Activated CD4-positive, CD25-positive, alpha-beta regulatory T cell treated with anti-CD3 and anti-CD28 coated beads, Interleukin-2, amount 50 U/mL, for 16 hours (primary cell): ENCODE measurements around the gene MCTP2.

Source experiments
- DNase-seq: peaks from one replicate; pipeline ENCODE4 v3.0.0-alpha.2; 2020; ENCODE audit warnings: low read depth, low spot score

MCTP2 gene, protein sequence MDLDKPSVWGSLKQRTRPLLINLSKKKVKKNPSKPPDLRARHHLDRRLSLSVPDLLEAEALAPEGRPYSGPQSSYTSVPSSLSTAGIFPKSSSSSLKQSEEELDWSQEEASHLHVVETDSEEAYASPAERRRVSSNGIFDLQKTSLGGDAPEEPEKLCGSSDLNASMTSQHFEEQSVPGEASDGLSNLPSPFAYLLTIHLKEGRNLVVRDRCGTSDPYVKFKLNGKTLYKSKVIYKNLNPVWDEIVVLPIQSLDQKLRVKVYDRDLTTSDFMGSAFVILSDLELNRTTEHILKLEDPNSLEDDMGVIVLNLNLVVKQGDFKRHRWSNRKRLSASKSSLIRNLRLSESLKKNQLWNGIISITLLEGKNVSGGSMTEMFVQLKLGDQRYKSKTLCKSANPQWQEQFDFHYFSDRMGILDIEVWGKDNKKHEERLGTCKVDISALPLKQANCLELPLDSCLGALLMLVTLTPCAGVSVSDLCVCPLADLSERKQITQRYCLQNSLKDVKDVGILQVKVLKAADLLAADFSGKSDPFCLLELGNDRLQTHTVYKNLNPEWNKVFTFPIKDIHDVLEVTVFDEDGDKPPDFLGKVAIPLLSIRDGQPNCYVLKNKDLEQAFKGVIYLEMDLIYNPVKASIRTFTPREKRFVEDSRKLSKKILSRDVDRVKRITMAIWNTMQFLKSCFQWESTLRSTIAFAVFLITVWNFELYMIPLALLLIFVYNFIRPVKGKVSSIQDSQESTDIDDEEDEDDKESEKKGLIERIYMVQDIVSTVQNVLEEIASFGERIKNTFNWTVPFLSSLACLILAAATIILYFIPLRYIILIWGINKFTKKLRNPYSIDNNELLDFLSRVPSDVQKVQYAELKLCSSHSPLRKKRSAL

GRCh38 chr15:94230883-94231722 lies at the start of gene MCTP2:
Gene MCTP2 (plus strand): TSS chr15:94231561. CDS start chr15:94298266, 66,705 bp downstream.
- DNase-seq: peak; percentile 42

- DNase-seq: no peak
Observed at GRCh38 chr15:94182883-94183282, 48.5 kb upstream of the MCTP2 start.

DNA sequence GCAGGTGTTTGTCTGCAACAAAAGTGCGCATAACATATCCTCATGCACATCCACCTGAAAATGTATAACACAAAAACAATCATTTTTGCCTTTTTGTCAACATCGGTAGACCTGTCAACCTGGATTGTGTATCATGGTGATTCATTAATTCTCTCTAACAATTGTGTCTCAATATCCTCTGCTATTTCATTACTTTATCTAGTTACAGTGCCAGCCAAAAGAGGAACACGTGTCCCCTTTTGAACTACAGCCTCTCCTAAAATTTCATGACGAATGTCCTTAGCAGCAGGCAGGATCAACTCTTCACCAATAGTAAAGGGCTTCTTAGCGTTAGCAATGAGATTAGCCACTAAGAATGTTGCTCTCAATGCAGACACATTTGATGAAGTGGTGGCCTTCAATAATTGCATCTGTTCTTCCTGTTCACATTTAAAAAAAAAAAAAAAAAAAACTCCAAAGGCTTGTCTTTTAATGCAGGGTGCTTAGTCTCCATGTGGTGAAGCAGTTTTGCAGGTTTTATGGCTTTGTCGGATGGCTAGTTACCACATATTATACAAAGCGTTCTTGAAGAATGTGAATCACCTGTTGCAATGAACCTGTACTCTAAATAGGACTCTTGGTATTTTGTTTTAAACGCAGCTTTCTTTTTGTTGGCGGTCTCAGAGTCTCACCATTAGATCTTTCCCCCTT lies 45.7 kb upstream of the MCTP2 start:
- no peak for DNase-seq

GRCh38 chr15:94186770-94187331 lies 44.5 kb upstream of the MCTP2 start:
- no peak for DNase-seq

- DNase-seq: no peak
Observed at GRCh38 chr15:94193906-94194305, 37.5 kb upstream of the MCTP2 start.

GRCh38 chr15:94196531-94196930 lies 34.8 kb upstream of the MCTP2 start:
- DNase-seq: no peak

DNA sequence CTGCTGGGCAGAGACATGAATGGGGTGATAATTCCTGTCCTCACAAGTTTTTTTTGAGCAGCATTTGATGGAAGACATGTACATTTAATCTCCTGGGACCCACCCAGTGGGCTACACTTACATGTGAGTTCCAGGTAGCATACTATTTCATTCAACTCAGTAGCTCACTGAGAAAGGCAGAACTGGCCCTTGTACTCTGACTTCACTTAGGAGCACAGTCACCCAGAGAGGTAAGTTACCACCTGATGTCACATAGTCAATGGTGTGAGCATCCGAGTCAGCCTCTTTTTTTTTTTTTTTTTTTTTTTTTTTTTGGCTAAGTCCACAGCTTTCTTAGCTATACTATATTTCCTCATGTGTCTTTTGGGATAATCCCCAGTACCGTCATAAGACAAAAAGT lies 32.7 kb upstream of the MCTP2 start:
- no peak for DNase-seq

DNA sequence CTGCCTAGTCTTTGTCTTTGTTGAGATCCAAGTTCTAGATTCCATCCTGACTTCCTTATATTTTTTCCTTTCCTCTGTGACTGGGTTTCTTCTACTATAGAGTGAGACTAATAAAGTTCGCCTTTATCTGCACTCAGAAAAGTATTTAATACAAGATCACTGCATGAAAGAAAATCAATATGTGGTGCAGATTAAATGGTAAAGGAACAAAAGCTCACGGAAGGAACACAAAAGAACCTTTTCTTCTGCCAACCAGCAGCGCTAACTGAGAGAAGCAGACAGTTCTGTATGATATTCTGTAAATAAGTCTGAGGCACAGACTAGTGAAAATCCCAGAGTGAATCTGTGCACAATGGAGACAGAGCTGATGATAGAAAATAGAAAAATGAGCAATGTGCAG lies 31.6 kb upstream of the MCTP2 start:
- no peak for DNase-seq

- no peak for DNase-seq
Observed at GRCh38 chr15:94203306-94203705, 28.1 kb upstream of the MCTP2 start.

DNA sequence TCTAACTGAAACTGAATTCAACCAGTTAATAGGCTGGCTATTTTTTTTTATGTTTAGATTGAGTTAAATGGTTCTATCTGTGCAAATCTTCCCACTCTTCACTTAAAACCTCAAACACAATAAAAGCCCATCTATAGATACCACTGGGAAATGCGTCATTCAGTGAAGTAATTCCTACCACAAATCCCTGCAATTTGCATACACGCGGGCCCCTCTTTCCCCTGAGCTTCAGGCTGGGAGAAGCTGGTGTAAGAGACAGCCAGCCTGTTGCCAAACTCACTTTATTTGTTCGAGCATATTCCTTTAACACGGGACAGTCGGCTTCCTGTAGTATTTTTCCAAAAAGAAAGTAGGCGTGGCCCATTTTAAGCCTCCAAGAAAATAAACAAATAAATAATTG lies 26.0 kb upstream of the MCTP2 start:
- no peak for DNase-seq

- no peak for DNase-seq
Observed at GRCh38 chr15:94206463-94207167, 24.7 kb upstream of the MCTP2 start.

DNA sequence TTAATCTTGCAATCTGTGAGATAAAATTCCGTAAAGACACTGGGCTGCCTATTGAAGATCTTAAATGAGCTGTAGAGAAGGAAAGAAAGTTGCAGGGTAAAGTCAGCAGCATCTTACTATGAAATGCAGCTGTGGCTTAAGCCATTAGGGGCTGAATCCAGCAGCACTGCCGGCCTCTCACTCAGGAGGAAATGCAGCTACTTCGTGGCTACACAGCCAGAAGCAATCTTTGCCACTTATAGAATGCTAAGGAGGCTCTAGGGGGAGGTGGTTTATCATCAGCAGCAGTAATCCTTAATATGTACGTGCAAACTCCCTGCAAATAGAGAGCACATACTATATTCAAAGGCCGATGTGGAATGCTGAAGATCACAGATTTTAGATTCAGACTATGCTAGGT lies 19.1 kb upstream of the MCTP2 start:
- DNase-seq: no peak

GRCh38 chr15:94225616-94226015 lies 5.7 kb upstream of the MCTP2 start:
- DNase-seq: no peak

- no peak for DNase-seq
Observed at GRCh38 chr15:94228611-94229010, 2.8 kb upstream of the MCTP2 start.

DNA sequence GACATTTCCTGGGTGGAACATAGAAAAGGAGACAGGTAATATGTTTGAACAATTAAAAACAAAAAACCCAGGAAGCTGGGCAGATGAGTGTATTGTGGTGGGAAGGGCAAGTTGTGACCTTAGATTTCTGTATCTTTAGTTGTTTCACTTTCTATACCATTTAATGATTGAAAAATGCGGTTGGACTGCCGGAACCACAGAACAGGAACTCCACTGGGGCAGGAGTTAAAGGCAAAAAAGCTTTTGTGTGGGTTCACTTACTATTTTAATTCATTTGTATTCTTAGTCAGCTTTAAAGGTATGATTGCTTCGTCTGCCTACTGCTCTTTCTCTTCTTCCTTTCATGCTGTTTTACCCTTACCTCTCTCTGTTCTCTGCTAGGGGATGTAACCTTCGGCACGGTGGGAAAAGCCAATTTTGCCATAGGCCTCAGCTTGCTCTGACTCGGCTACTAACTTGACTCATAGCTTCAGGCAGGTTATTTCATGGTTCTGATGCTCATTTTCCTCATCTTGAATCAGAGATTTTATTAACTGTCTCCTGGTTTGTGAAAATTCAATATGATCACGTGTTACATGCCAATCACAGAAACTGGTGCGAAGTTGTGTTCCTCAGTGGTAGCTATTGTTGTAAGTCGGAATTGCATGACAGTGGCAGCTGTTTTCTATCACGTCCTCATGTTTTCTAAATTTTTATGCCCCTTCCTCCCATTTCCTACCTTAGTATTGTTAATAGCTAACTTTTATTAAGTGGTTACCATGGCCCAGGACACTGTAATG lies 1.6 kb upstream of the MCTP2 start:
- no peak for DNase-seq

DNA sequence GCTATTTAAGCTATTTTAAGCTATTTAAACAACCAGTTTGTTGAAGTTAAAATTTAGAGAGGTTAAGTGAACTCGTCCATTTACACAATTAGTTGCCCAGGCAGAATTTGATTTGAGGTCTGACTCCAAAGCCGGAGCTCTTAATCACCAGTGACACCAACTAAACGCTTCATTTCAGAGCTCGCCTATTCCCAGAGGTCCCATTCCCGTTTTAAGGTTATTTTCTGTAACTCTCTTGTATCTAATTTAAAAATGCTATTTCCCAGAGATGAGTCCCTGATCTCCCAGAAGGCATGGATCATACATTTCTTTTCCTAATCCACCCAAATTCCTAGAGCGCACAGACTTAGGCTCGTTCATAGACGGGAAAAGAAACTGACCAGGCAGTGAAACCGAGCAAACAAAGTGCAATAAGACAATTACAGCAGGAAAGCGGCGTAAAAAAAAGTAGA lies 904 bp upstream of the MCTP2 start:
- no peak for DNase-seq

- no peak for DNase-seq
Observed at GRCh38 chr15:94231723-94232468, 535 bp downstream of the MCTP2 start.

- no peak for DNase-seq
Observed at GRCh38 chr15:94233441-94233840, 2.1 kb downstream of the MCTP2 start.

GRCh38 chr15:94234300-94234699 lies 2.9 kb downstream of the MCTP2 start:
- DNase-seq: no peak
